CD1c-positive myeloid dendritic cell (primary cell): ENCODE results near the gene PSMA2.
A peak's percentile ranks its signal among the peaks of the same experiment; 100 is the strongest.
"Not testable (repeated sequence)": the region's sequence is repeated elsewhere in the genome, so short reads cannot be mapped to it uniquely, and the experiment has no call there.

ENCODE experiments used
- DNase-seq: peaks from one replicate; pipeline ENCODE4 v3.0.0-alpha.2; 2016; ENCODE audit errors: extremely low spot score

Gene PSMA2

DNA sequence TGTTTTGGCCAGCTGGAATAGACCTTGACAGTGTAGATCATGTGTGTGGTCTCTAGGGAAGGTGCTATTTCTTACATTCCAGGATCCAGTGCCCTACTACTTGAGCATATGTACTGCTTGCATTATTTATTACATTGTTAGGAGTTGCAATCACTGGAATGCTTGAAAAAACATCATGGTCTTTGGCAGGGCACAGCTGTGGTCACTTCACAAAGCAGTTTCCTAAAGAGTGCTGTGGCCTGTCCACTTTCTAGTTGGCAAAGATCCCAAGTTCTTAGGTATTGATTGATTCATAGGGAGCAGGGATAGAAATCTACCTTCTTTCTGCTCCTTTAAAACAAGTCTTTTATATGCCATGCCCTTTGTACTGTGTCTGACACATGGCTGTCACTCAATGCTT is 24.7 kb downstream of the PSMA2 start:
- no peak for DNase-seq

DNA sequence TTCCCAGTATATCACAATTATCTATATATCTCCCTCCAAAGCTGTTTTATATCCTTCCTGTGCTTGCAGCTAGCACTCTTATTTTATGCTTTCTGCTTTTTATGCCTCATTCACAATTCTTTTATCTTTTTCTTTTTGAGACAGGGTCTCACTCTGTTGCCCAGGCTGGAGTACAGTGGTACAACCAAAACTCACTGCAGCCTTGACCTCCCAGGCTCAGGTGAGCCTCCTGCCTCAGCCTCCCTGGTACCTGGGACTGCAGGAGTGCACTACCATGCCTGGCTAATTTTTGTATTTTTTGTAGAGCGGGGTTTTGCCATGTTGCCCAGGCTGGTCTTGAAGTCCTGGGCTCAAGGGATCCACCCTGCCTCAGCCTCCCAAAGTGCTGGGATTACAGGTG is 25.8 kb downstream of the PSMA2 start:
- DNase-seq = no peak

GRCh38 chr7:42902331-42902730 is 29.6 kb downstream of the PSMA2 start:
- no peak for DNase-seq

DNA sequence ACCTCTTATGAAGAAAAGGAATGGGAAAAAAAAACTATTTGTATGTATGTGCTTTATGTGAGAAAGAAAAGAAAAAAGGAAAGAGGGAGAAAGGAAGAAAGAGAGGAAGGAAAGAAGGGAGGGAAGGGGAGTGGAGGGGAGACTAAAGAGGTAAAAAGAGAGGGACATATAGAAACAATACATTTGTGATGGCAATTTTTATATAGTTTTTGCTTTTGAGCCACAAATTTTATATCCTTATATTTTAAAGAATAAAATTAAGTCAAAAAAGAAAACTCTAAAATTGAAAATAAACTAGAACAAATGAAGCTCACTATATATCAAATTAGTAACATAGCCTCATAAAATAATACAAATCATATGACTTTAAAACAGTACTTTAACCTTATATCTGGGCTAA is 31.1 kb downstream of the PSMA2 start:
- no peak for DNase-seq

DNA sequence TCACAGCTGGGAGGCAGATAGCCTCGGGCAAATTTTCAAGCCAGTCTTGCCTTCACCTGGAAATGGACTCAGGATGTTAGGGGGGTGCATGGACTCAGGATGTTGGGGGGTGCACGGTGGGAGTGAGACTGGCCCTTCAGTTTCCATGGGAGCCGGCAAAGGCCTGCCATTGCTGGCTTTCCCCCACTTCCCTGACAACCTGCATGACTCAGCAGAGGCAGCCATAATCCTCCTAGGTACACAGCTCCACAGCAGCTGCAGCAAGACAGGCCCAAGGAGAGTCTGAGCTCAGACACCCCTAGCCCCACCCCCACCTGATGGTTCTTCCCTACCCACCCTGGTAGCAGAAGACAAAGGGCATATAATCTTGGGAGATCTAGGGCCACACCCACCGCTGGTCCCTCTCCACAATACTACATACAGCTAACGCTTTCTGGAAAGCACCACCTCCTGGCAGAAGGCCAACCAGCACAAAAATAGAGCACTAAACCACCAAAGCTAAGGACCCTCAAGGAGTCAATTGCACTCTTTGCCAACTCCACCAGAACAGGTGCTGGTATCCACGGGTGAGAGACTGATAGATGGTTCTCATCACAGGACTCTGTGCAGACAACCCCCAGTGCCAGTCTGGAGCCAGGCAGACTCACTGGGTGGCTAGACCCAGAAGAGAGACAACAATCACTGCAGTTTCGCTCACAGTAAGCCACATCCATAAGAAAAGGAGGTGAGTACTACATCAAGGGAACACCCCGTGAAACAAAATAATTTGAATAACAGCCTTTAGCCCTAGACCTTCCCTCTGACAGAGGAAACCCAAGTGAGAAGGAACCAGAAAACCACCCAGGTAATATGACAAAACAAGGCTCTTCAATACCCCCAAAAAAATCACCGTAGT is 38.4 kb downstream of the PSMA2 start:
- no peak for DNase-seq

GRCh38 chr7:42886893-42887505 is 45.0 kb downstream of the PSMA2 start:
- peak; percentile 61 for DNase-seq

DNA sequence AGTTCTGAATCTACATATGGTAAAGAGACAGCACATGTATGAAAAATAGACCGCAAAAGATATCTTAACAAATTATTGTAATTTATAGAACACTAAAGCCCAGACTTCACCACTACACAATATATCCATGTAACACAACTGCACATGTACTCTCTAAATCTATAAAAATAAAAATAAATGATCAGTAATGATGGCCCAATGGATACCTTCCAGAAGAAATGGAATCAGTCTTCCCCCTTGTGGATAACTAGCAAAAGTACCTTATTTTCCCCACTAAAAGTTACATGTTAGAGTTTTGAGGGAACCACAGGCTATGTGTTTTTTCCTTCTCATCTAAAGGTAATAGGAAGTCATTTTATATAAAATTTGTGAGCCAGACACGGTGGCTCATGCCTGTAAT is 45.8 kb downstream of the PSMA2 start:
- DNase-seq = peak; percentile 30

GRCh38 chr7:42885183-42885582 is 46.8 kb downstream of the PSMA2 start:
- DNase-seq = not testable (repeated sequence)

GRCh38 chr7:42883950-42884349 is 48.0 kb downstream of the PSMA2 start:
- no peak for DNase-seq

GRCh38 chr7:42880392-42880791 is 51.6 kb downstream of the PSMA2 start:
- no peak for DNase-seq

- no peak for DNase-seq
Observed at GRCh38 chr7:42878303-42878702, 53.7 kb downstream of the PSMA2 start.

DNA sequence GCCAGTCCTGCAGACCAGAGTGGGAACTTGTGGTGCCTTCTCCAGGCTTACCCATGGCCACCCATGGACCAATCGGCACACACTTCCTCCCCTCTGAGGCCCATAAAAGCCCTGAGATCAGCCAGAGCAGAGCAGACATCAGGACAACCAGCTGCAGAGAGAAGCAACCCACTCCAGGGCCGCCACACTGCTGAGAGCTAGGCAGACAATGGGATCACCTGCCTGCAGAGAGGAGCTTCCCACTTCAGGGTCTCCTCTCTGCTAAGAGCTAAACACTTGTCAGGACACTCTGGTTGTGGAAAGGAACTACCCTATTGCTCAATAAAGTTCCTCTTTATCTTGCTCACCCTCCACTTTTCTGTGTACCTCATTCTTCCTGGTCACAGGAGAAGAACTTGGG is 54.1 kb downstream of the PSMA2 start:
- peak; percentile 62 for DNase-seq

DNA sequence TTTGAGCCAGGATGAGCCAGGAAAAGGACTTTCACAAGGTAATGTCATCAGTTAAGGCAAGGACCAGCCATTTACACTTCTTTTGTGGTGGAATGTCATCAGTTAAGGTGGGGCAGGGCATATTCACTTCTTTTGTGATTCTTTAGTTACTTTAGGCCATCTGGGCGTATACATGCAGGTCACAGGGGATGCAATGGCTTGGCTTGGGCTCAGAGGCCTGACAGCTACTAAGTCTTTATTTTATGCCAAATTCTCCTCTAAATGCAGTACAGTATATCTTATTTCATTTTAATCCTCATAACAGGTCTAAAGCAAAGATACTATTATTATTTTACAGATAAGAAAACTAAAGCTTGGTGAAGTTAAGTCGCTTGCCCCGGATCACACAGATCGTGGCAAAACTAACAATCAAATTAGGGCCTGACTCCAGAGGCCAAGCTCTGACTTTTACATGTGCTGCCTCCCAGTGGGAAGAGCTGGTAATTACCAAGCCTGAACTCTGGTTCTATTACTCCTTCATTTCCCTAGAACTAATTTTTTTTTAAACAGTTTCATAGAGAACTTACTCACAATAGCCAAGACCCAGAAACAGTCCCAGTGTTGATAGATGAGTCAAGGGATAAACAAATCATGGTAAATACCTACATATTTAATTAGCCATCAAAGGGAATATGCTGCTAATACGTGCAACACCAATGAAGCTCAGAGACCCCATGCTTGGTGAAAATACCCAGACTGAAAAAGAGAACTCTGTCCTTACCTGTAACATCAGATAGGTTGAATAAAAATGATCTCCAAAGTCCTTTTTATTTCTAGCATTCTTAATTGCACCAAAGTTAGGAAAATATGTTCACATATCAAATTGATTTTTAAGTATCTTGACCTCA is 55.5 kb downstream of the PSMA2 start:
- DNase-seq = peak; percentile 65

DNA sequence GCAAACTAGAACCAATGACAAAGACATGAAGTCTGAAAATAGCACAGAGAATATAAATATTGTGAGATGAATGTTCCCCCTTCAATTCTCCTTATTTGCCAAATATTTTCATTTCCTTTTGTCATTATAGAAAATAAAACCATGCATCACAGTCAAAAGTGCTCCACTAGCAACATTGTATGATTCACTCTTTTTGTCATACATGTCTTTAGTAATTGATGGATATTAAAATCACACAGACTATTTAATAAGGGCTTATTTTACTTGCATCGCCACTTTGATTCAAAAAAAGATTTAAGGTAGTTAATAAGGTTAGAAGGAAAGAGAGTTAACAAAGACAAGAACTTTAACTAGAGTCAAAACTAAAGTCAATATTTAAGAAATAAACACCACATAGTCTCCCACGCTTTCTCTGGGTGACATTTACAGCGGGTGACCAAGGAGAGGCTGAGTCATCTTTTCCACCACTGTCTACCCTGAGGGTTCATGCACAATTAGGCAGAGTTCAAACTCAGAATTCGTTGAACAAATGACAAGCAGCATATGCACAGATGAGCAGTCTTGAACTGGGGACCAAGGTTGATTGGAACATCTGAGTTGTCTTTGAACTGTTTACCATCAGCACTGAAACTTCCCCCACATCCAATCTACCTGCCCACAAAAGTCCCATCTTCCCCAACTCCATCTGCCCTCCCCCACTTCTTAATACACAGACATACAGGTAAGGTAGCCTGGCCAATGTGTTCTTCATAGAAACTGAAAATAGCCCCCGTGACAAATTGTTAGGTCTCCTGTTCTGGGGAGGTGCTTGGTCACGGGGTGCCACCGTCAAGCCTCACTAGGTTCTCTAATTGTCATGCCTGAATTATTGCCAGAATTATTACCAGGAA is 62.6 kb downstream of the PSMA2 start:
- DNase-seq = no peak

DNA sequence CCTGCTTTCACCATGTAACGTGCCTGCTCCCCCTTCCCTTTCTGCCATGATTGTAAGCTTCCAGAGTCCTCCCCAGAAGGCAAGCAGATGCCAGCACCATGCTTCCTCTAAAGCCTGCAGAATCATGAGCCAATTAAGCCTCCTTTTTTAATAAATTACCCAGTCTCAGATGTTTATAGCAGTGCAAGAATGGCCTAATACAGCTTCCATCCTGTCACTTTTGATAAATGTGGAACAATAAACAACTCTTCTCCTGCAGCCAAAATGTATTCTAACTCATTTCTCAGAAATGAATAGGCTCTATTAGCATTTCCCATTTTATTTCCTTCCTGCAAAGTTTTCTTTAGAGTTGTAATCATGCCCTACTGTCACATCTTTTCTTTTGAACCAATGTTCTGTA is 63.5 kb downstream of the PSMA2 start:
- DNase-seq = no peak
